Measurements from ENCODE around the gene SDK1.
A peak's percentile ranks its signal among the peaks of the same experiment; 100 is the strongest.

SDK1 gene

GRCh38 chr7:4218481-4218880 lies 917.4 kb downstream of the SDK1 start:
- Histone ChIP-seq H2AFZ (ENCODE audit: low read length) (no peak overlapping the region), H2BK12ac (ENCODE audit: low read length) (no peak overlapping the region), H2BK120ac (ENCODE audit: low read depth, low read length) (no peak overlapping the region), H2BK5ac (ENCODE audit: low read length) (no peak overlapping the region), H4K91ac (ENCODE audit: low read depth, low read length, poor library complexity) (no peak overlapping the region), H2AK5ac (ENCODE audit: low read depth, low read length) (no peak overlapping the region), H3K18ac (ENCODE audit: low read length) (peak overlapping the region; percentile 23), H3K27me3 (ENCODE audit: control insufficient read depth in 3 of 3, insufficient read depth in 3 of 3, low read depth in 1 of 3, low read length in 3 of 3) (no peaks in the 10 kb centered on the region), H3K23ac (ENCODE audit: low read depth, low read length, poor library complexity) (no peak overlapping the region), H3K36me3 (replicated peaks in 1 of 2; ENCODE audit: control insufficient read depth in 2 of 2, insufficient read depth in 2 of 2, low read length in 2 of 2) (peaks cover 0 to 20% of the 10 kb centered on the region in 2 donors), H3K14ac (ENCODE audit: low read length) (no peak overlapping the region), H2BK15ac (ENCODE audit: low read length) (no peak overlapping the region), H3K27ac (replicated peaks; ENCODE audit: low read length) (no peak overlapping the region), H3K4ac (ENCODE audit: low read length) (no peak overlapping the region), H3K9me3 (replicated peaks in 1 of 2; ENCODE audit: control insufficient read depth in 2 of 2, insufficient read depth in 1 of 2, low read depth in 1 of 2, low read length in 2 of 2) (peaks cover 0 to 2% of the 10 kb centered on the region in 2 donors), H3K4me2 (ENCODE audit: insufficient read depth, low read length, poor library complexity, severe bottlenecking) (no peak overlapping the region), H3K4me1 (ENCODE audit: control insufficient read depth in 2 of 2, insufficient read depth in 1 of 2, low read depth in 1 of 2, low read length in 2 of 2) (peaks cover 0 to 2% of the 10 kb centered on the region in 2 donors), H3K9ac (ENCODE audit: low read depth, low read length, poor library complexity) (peak overlapping the region; percentile 17), H3K79me1 (ENCODE audit: low read depth, low read length) (no peaks in the 10 kb centered on the region), H3K4me3 (ENCODE audit: low read length in 2 of 2) (no peak overlapping the region), H4K8ac (ENCODE audit: low read depth, low read length) (no peak overlapping the region)
- DNase-seq (ENCODE audit: low spot score): no peak
- no CpG with 5 or more reads among the region's 7 CpGs for WGBS, 2 donors (ENCODE audit: extremely low coverage in 2 of 2, insufficient read length in 2 of 2, insufficient replicate concordance in 1 of 2)

- Histone ChIP-seq H2BK12ac (ENCODE audit: low read length) (peak overlapping the region; percentile 63), H3K9ac (ENCODE audit: low read depth, low read length, poor library complexity) (no peak overlapping the region), H3K36me3 (replicated peaks in 1 of 2; ENCODE audit: control insufficient read depth in 2 of 2, insufficient read depth in 2 of 2, low read length in 2 of 2) (peaks cover 0 to 21% of the 10 kb centered on the region in 2 donors), H3K79me1 (ENCODE audit: low read depth, low read length) (no peaks in the 10 kb centered on the region), H3K4me1 (ENCODE audit: control insufficient read depth in 2 of 2, insufficient read depth in 1 of 2, low read depth in 1 of 2, low read length in 2 of 2) (no peaks in the 10 kb centered on the region), H3K9me3 (replicated peaks in 1 of 2; ENCODE audit: control insufficient read depth in 2 of 2, insufficient read depth in 1 of 2, low read depth in 1 of 2, low read length in 2 of 2) (peaks cover 0 to 2% of the 10 kb centered on the region in 2 donors), H3K4ac (ENCODE audit: low read length) (no peak overlapping the region), H3K27ac (replicated peaks; ENCODE audit: low read length) (no peak overlapping the region), H2BK120ac (ENCODE audit: low read depth, low read length) (no peak overlapping the region), H2AK5ac (ENCODE audit: low read depth, low read length) (no peak overlapping the region), H4K91ac (ENCODE audit: low read depth, low read length, poor library complexity) (no peak overlapping the region), H3K4me2 (ENCODE audit: insufficient read depth, low read length, poor library complexity, severe bottlenecking) (no peak overlapping the region), H3K14ac (ENCODE audit: low read length) (no peak overlapping the region), H3K23ac (ENCODE audit: low read depth, low read length, poor library complexity) (no peak overlapping the region), H3K18ac (ENCODE audit: low read length) (peak overlapping the region; percentile 52), H2BK15ac (ENCODE audit: low read length) (no peak overlapping the region), H2BK5ac (ENCODE audit: low read length) (no peak overlapping the region), H3K4me3 (ENCODE audit: low read length in 2 of 2) (no peak overlapping the region), H3K27me3 (ENCODE audit: control insufficient read depth in 3 of 3, insufficient read depth in 3 of 3, low read depth in 1 of 3, low read length in 3 of 3) (no peaks in the 10 kb centered on the region), H4K8ac (ENCODE audit: low read depth, low read length) (no peak overlapping the region), H2AFZ (ENCODE audit: low read length) (no peak overlapping the region)
- WGBS, 2 donors (ENCODE audit: extremely low coverage in 2 of 2, insufficient read length in 2 of 2, insufficient replicate concordance in 1 of 2): no CpG with 5 or more reads among the region's 15 CpGs
- DNase-seq (ENCODE audit: low spot score): no peak
These were observed 919.0 kb downstream of the SDK1 start for GRCh38 chr7:4220011-4220410.

- no peak overlapping the region for H4K8ac ChIP-seq (ENCODE audit: low read depth, low read length)
- no peak overlapping the region for H2BK15ac ChIP-seq (ENCODE audit: low read length)
- H3K4me1 ChIP-seq (ENCODE audit: control insufficient read depth in 2 of 2, insufficient read depth in 1 of 2, low read depth in 1 of 2, low read length in 2 of 2): no peaks in the 10 kb centered on the region
- no peak overlapping the region for H2BK120ac ChIP-seq (ENCODE audit: low read depth, low read length)
- H3K27me3 ChIP-seq (ENCODE audit: control insufficient read depth in 3 of 3, insufficient read depth in 3 of 3, low read depth in 1 of 3, low read length in 3 of 3): no peaks in the 10 kb centered on the region
- no peaks in the 10 kb centered on the region for H3K79me1 ChIP-seq (ENCODE audit: low read depth, low read length)
- H3K14ac ChIP-seq (ENCODE audit: low read length): no peak overlapping the region
- no peak overlapping the region for H3K4me2 ChIP-seq (ENCODE audit: insufficient read depth, low read length, poor library complexity, severe bottlenecking)
- no peak overlapping the region for H3K4ac ChIP-seq (ENCODE audit: low read length)
- H2BK12ac ChIP-seq (ENCODE audit: low read length): peak overlapping the region; percentile 78
- H3K27ac ChIP-seq (replicated peaks; ENCODE audit: low read length): no peak overlapping the region
- no peak overlapping the region for H3K23ac ChIP-seq (ENCODE audit: low read depth, low read length, poor library complexity)
- peaks cover 0 to 2% of the 10 kb centered on the region in 2 donors for H3K9me3 ChIP-seq (replicated peaks in 1 of 2; ENCODE audit: control insufficient read depth in 2 of 2, insufficient read depth in 1 of 2, low read depth in 1 of 2, low read length in 2 of 2)
- H3K4me3 ChIP-seq (ENCODE audit: low read length in 2 of 2): no peak overlapping the region
- peak overlapping the region; percentile 59 for H3K18ac ChIP-seq (ENCODE audit: low read length)
- peaks cover 0 to 25% of the 10 kb centered on the region in 2 donors for H3K36me3 ChIP-seq (replicated peaks in 1 of 2; ENCODE audit: control insufficient read depth in 2 of 2, insufficient read depth in 2 of 2, low read length in 2 of 2)
- no peak overlapping the region for H4K91ac ChIP-seq (ENCODE audit: low read depth, low read length, poor library complexity)
- DNase-seq (ENCODE audit: low spot score): no peak
- H3K9ac ChIP-seq (ENCODE audit: low read depth, low read length, poor library complexity): no peak overlapping the region
- H2AK5ac ChIP-seq (ENCODE audit: low read depth, low read length): peak overlapping the region; percentile 50
- WGBS, 2 donors (ENCODE audit: extremely low coverage in 2 of 2, insufficient read length in 2 of 2, insufficient replicate concordance in 1 of 2): no CpG with 5 or more reads among the region's 21 CpGs
- H2AFZ ChIP-seq (ENCODE audit: low read length): no peak overlapping the region
- H2BK5ac ChIP-seq (ENCODE audit: low read length): no peak overlapping the region
These were observed 920.0 kb downstream of the SDK1 start for GRCh38 chr7:4221043-4221442.

GRCh38 chr7:4222676-4223075 lies 921.6 kb downstream of the SDK1 start:
- H3K9ac ChIP-seq (ENCODE audit: low read depth, low read length, poor library complexity): no peak overlapping the region
- no CpG with 5 or more reads among the region's 5 CpGs for WGBS, 2 donors (ENCODE audit: extremely low coverage in 2 of 2, insufficient read length in 2 of 2, insufficient replicate concordance in 1 of 2)
- no peak overlapping the region for H2BK5ac ChIP-seq (ENCODE audit: low read length)
- H3K27me3 ChIP-seq (ENCODE audit: control insufficient read depth in 3 of 3, insufficient read depth in 3 of 3, low read depth in 1 of 3, low read length in 3 of 3): no peaks in the 10 kb centered on the region
- no peak overlapping the region for H2BK120ac ChIP-seq (ENCODE audit: low read depth, low read length)
- H2AFZ ChIP-seq (ENCODE audit: low read length): no peak overlapping the region
- H4K8ac ChIP-seq (ENCODE audit: low read depth, low read length): no peak overlapping the region
- H3K4me1 ChIP-seq (ENCODE audit: control insufficient read depth in 2 of 2, insufficient read depth in 1 of 2, low read depth in 1 of 2, low read length in 2 of 2): peaks cover 2 to 3% of the 10 kb centered on the region in 2 donors
- no peak overlapping the region for H4K91ac ChIP-seq (ENCODE audit: low read depth, low read length, poor library complexity)
- no peak overlapping the region for H3K23ac ChIP-seq (ENCODE audit: low read depth, low read length, poor library complexity)
- H2BK15ac ChIP-seq (ENCODE audit: low read length): no peak overlapping the region
- no peak overlapping the region for H3K4me3 ChIP-seq (ENCODE audit: low read length in 2 of 2)
- H2AK5ac ChIP-seq (ENCODE audit: low read depth, low read length): no peak overlapping the region
- no peak overlapping the region for H3K18ac ChIP-seq (ENCODE audit: low read length)
- no peak overlapping the region for H2BK12ac ChIP-seq (ENCODE audit: low read length)
- H3K27ac ChIP-seq (replicated peaks; ENCODE audit: low read length): no peak overlapping the region
- H3K14ac ChIP-seq (ENCODE audit: low read length): no peak overlapping the region
- no peak for DNase-seq (ENCODE audit: low spot score)
- H3K4me2 ChIP-seq (ENCODE audit: insufficient read depth, low read length, poor library complexity, severe bottlenecking): no peak overlapping the region
- no peaks in the 10 kb centered on the region for H3K79me1 ChIP-seq (ENCODE audit: low read depth, low read length)
- H3K9me3 ChIP-seq (replicated peaks in 1 of 2; ENCODE audit: control insufficient read depth in 2 of 2, insufficient read depth in 1 of 2, low read depth in 1 of 2, low read length in 2 of 2): peaks cover 0 to 2% of the 10 kb centered on the region in 2 donors
- no peak overlapping the region for H3K4ac ChIP-seq (ENCODE audit: low read length)
- peaks cover 0 to 25% of the 10 kb centered on the region in 2 donors for H3K36me3 ChIP-seq (replicated peaks in 1 of 2; ENCODE audit: control insufficient read depth in 2 of 2, insufficient read depth in 2 of 2, low read length in 2 of 2)
